Activated CD4-positive, alpha-beta T cell treated with anti-CD3 and anti-CD28 coated beads, Interleukin-2, Interleukin-6, amounts not matched to agents 100 ng/mL and 50 ng/mL, durations not matched to agents 16 hours and 8 hours (primary cell): Measurements from ENCODE around the gene PRR18.

Source experiments
- DNase-seq: peaks from one replicate; pipeline ENCODE4 v3.0.0-alpha.2; 2020

Gene PRR18

GRCh38 chr6:166305562-166306117 is 2.6 kb downstream of the PRR18 start:
- DNase-seq, result no peak

GRCh38 chr6:166304106-166304505 is 4.1 kb downstream of the PRR18 start:
- no peak for DNase-seq

GRCh38 chr6:166301611-166302529 is 6.3 kb downstream of the PRR18 start:
- no peak for DNase-seq

GRCh38 chr6:166300357-166300987 is 7.7 kb downstream of the PRR18 start:
- no peak for DNase-seq

GRCh38 chr6:166297606-166298005 is 10.6 kb downstream of the PRR18 start:
- no peak for DNase-seq

GRCh38 chr6:166296035-166296883 is 11.9 kb downstream of the PRR18 start:
- no peak for DNase-seq

- DNase-seq, result no peak
Observed at GRCh38 chr6:166293731-166294584, 14.2 kb downstream of the PRR18 start.

GRCh38 chr6:166289207-166290060 is 18.8 kb downstream of the PRR18 start:
- no peak for DNase-seq

- DNase-seq, result no peak
Observed at GRCh38 chr6:166286839-166287271, 21.3 kb downstream of the PRR18 start.

- no peak for DNase-seq
Observed at GRCh38 chr6:166285233-166285632, 23.0 kb downstream of the PRR18 start.

- no peak for DNase-seq
Observed at GRCh38 chr6:166284640-166285039, 23.6 kb downstream of the PRR18 start.

GRCh38 chr6:166282394-166283032 is 25.7 kb downstream of the PRR18 start:
- no peak for DNase-seq

- DNase-seq, result no peak
Observed at GRCh38 chr6:166281104-166281503, 27.1 kb downstream of the PRR18 start.

GRCh38 chr6:166279393-166279679 is 28.9 kb downstream of the PRR18 start:
- no peak for DNase-seq

- DNase-seq, result no peak
Observed at GRCh38 chr6:166278579-166279392, 29.4 kb downstream of the PRR18 start.

GRCh38 chr6:166277892-166278578 is 30.2 kb downstream of the PRR18 start:
- DNase-seq, result no peak

- no peak for DNase-seq
Observed at GRCh38 chr6:166277018-166277417, 31.2 kb downstream of the PRR18 start.

- DNase-seq, result peak; percentile 84
Observed at GRCh38 chr6:166275714-166276166, 32.5 kb downstream of the PRR18 start.
